Astrocyte of the cerebellum (primary cell): ENCODE measurements around the gene THADA.
A peak's percentile ranks its signal among the peaks of the same experiment; 100 is the strongest.
"Not testable (repeated sequence)": the region's sequence is repeated elsewhere in the genome, so short reads cannot be mapped to it uniquely, and the experiment has no call there.

Experiments used
- DNase-seq: peaks from one replicate; pipeline ENCODE4 v3.0.0-alpha.2; 2011; ENCODE audit warnings: low read depth
- H3K4me3 ChIP-seq: 2 replicates; pipeline ENCODE4 v1.5.1; 2011; ENCODE audit warnings: mild to moderate bottlenecking, low read depth, low read length, moderate library complexity
- in situ Hi-C: cut with HindIII; loops from 2 replicates; pipeline ENCODE4 v1.10.0; 2017; ENCODE audit warnings: low sequenced_read_pairs
- TF ChIP-seq, protein P1 (sequence below): IDR thresholded peaks from 2 replicates; pipeline ENCODE4 v1.5.1; 2012; ENCODE audit warnings: low read length, low read depth, moderate library complexity, mild to moderate bottlenecking; ENCODE audit errors: missing control alignments

THADA gene

GRCh38 chr2:43534569-43534968 lies 61.3 kb downstream of the THADA start:
- TF ChIP-seq, protein P1, sequence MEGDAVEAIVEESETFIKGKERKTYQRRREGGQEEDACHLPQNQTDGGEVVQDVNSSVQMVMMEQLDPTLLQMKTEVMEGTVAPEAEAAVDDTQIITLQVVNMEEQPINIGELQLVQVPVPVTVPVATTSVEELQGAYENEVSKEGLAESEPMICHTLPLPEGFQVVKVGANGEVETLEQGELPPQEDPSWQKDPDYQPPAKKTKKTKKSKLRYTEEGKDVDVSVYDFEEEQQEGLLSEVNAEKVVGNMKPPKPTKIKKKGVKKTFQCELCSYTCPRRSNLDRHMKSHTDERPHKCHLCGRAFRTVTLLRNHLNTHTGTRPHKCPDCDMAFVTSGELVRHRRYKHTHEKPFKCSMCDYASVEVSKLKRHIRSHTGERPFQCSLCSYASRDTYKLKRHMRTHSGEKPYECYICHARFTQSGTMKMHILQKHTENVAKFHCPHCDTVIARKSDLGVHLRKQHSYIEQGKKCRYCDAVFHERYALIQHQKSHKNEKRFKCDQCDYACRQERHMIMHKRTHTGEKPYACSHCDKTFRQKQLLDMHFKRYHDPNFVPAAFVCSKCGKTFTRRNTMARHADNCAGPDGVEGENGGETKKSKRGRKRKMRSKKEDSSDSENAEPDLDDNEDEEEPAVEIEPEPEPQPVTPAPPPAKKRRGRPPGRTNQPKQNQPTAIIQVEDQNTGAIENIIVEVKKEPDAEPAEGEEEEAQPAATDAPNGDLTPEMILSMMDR: no peak
- no peak for DNase-seq
- in situ Hi-C loops: no loop called here
- no peak overlapping the region for H3K4me3 ChIP-seq

- in situ Hi-C loops, DNase-seq, H3K4me3 ChIP-seq: not testable (repeated sequence)
Observed at GRCh38 chr2:43532572-43532971, 63.3 kb downstream of the THADA start.

DNA sequence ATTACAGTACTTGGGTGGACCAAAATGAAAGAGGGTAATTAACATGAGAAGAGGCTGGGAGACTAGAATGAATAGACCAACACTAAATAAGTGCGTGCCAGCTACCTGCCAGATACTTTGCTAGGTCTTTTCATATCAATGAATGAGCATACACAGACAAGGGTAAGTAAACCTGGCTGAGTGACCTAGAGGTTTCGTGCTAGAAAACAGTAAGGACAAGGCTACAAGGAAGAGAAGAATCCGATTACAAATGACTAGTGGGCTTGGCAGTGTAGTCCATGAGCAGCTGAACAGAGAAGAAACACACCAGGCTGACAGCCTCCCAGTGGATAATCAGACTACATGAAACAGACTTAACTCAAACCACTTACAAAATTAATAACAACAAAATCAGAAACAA lies 64.6 kb downstream of the THADA start:
- in situ Hi-C loops: no loop called here
- TF ChIP-seq, protein P1: no peak
- DNase-seq: no peak
- no peak overlapping the region for H3K4me3 ChIP-seq

GRCh38 chr2:43526994-43527393 lies 68.8 kb downstream of the THADA start:
- in situ Hi-C loops: no loop called here
- TF ChIP-seq, protein P1: no peak
- H3K4me3 ChIP-seq: no peak overlapping the region
- no peak for DNase-seq

GRCh38 chr2:43525506-43525905 lies 70.3 kb downstream of the THADA start:
- TF ChIP-seq, protein P1: no peak
- in situ Hi-C loops: no loop called here
- H3K4me3 ChIP-seq: no peak overlapping the region
- DNase-seq: no peak

DNA sequence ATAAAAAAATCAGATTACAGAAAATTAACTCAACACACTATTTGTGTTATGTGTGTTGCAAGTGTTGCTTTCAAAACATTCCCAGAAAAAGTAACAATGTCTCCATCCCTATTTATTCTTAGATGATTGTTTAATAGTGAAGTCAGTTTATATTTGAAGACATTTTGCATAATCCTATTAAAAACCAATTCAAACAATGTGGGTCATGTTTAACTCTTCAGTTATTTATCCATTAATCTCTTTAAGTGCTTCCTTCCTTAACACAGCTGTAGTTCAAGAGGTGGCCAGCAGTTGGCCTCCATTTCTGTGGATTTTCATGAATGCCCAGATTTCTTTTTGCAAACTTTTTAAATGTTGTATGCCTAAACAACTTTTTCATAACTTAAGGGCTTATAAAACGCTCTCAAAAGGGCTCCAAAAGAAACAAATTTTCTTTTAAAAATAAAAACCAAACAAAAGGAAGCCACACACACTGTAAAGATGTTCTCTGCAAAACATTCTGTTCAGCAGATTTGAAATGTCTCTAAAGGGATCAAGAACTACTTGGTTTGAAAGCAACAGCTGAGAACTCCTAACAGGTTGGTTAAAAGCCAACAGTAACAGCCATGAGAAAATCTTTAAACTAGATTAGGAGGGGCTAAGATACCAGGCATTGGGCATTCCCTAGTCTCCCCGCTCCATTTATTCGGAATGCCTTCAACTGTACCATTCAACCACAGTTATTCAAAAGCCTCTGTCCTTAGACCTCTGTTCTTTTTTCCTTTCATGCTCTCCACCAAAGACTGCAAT lies 71.5 kb downstream of the THADA start:
- DNase-seq: no peak
- TF ChIP-seq, protein P1: peak; percentile 41
- in situ Hi-C loops: no loop called here
- no peak overlapping the region for H3K4me3 ChIP-seq

GRCh38 chr2:43522177-43522576 lies 73.7 kb downstream of the THADA start:
- in situ Hi-C loops: no loop called here
- H3K4me3 ChIP-seq: no peak overlapping the region
- no peak for DNase-seq
- TF ChIP-seq, protein P1: no peak
